Skeletal muscle tissue (tissue), 4 donors: ENCODE measurements around the gene C3orf70. TPM values are rescaled to one million over a fixed set of nuclear protein-coding genes. Genes with fewer than 3 reads are reported as not detected.

ENCODE experiments used
- H3K27ac ChIP-seq: one replicate; pipeline ENCODE4 v1.7.0; 2013; ENCODE audit warnings: mild to moderate bottlenecking, low read depth, low read length, inconsistent platforms
- H3K27me3 ChIP-seq, 3 donors: one replicate each; pipeline ENCODE4 v1.7.0; 2013; ENCODE audit warnings: low read length in 3 of 3; ENCODE audit not compliant: control insufficient read depth in 3 of 3, insufficient read depth in 3 of 3
- H3K36me3 ChIP-seq, 3 donors: one replicate each; pipeline ENCODE4 v1.7.0; 2013; ENCODE audit warnings: low read length in 3 of 3; ENCODE audit not compliant: control insufficient read depth in 3 of 3, insufficient read depth in 3 of 3
- H3K4me1 ChIP-seq, 3 donors: one replicate each; pipeline ENCODE4 v1.7.0; 2013; ENCODE audit warnings: low read length in 3 of 3, mild to moderate bottlenecking in 3 of 3; ENCODE audit not compliant: control insufficient read depth in 3 of 3, insufficient read depth in 3 of 3
- H3K4me3 ChIP-seq, 3 donors: one replicate each; pipeline ENCODE4 v1.7.0; 2013; ENCODE audit warnings: low read length in 3 of 3
- H3K9ac ChIP-seq, 3 donors: one replicate each; pipeline ENCODE4 v1.7.0; 2013; ENCODE audit warnings: low read length in 3 of 3, mild to moderate bottlenecking in 3 of 3, moderate library complexity in 2 of 3, low read depth in 1 of 3
- H3K9me3 ChIP-seq, 3 donors: one replicate each; pipeline ENCODE4 v1.7.0; 2013; ENCODE audit warnings: low read length in 3 of 3; ENCODE audit not compliant: control insufficient read depth in 3 of 3
- total RNA-seq: library from RNA; depleted of rRNA; stranded (reverse); fragments of >200 nt; gene quantifications from one replicate; pipeline ENCODE4 v1.2.3, GENCODE V29; 2014
- donor health status: Osteomylitis.

The C3orf70 gene
- total RNA-seq, 1 donor from 2014 or later = 4.2 TPM

GRCh38 chr3:185042312-185043050, 110.4 kb downstream of the C3orf70 start:
- Histone ChIP-seq H3K4me3 (no peak overlapping the region), H3K4me1 (peaks cover 4 to 13% (median 8%) of the 10 kb centered on the region in 3 donors), H3K27ac (no peak overlapping the region), H3K9me3 (no peaks in the 10 kb centered on the region), H3K36me3 (peaks cover 0 to 4% (median 0%) of the 10 kb centered on the region in 3 donors), H3K9ac (no peak overlapping the region), H3K27me3 (no peaks in the 10 kb centered on the region)

- Histone ChIP-seq H3K27ac (no peak overlapping the region), H3K9me3 (no peaks in the 10 kb centered on the region), H3K4me1 (peaks cover 4 to 9% (median 8%) of the 10 kb centered on the region in 3 donors), H3K27me3 (no peaks in the 10 kb centered on the region), H3K9ac (no peak overlapping the region), H3K36me3 (peaks cover 0 to 4% (median 0%) of the 10 kb centered on the region in 3 donors), H3K4me3 (no peak overlapping the region)
These were observed 111.3 kb downstream of the C3orf70 start for GRCh38 chr3:185041540-185041939.

- Histone ChIP-seq H3K27me3 (no peaks in the 10 kb centered on the region), H3K36me3 (peaks cover 0 to 4% (median 0%) of the 10 kb centered on the region in 3 donors), H3K9ac (no peak overlapping the region), H3K9me3 (no peaks in the 10 kb centered on the region), H3K27ac (no peak overlapping the region), H3K4me3 (no peak overlapping the region), H3K4me1 (peaks cover 0 to 5% (median 0%) of the 10 kb centered on the region in 3 donors)
These were observed 112.4 kb downstream of the C3orf70 start for GRCh38 chr3:185040425-185040824.

- no peaks in the 10 kb centered on the region for H3K4me1 ChIP-seq
- no peaks in the 10 kb centered on the region for H3K9me3 ChIP-seq
- H3K27ac ChIP-seq = no peak overlapping the region
- no peaks in the 10 kb centered on the region for H3K36me3 ChIP-seq
- no peaks in the 10 kb centered on the region for H3K27me3 ChIP-seq
- no peak overlapping the region for H3K9ac ChIP-seq
- no peak overlapping the region for H3K4me3 ChIP-seq
These were observed 115.1 kb downstream of the C3orf70 start for GRCh38 chr3:185037801-185038200.

DNA sequence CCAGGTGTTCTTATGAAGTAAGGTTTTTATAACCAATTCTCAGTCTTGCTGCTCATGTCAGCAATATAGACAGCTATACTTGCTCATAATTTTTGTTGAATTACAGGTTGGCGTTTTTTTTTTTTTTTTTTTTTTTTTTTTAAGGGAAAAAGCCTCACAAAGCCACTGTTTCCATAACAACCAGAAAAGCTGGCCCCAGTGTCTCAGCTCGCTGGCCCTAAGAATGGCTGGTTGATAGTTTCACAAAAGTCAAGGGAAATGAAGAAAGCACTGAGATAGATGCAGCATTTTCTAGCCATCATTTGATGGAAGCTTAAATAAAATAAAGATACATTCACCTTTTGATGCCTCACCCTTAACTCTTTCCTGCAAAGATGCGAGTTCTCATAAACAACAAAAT, 121.9 kb downstream of the C3orf70 start:
- no peaks in the 10 kb centered on the region for H3K4me1 ChIP-seq
- no peak overlapping the region for H3K27ac ChIP-seq
- H3K27me3 ChIP-seq = no peaks in the 10 kb centered on the region
- H3K9me3 ChIP-seq = no peaks in the 10 kb centered on the region
- no peak overlapping the region for H3K4me3 ChIP-seq
- peaks cover 0 to 24% (median 17%) of the 10 kb centered on the region in 3 donors for H3K36me3 ChIP-seq
- H3K9ac ChIP-seq = no peak overlapping the region

DNA sequence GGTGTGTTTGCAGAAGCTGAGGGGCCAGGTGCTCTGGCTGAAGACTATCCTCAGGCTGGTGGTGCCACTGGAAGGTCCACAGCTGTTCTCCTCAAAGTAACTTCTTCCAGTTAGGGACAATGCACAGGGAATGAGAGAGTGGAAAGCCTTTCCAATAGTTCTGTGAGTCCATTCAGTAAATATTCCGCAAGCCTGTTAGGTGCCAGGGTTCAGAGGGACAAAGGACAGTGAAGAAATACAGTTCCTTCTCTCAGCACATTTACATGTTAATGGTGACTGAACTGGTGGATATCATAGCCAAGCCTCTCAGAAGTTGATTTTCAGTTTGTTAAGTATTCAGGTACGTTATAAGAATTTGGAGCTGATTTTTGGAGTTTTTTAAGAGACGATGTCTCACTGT, 122.5 kb downstream of the C3orf70 start:
- Histone ChIP-seq H3K9ac (no peak overlapping the region), H3K27ac (no peak overlapping the region), H3K4me1 (no peaks in the 10 kb centered on the region), H3K4me3 (no peak overlapping the region), H3K9me3 (no peaks in the 10 kb centered on the region), H3K27me3 (no peaks in the 10 kb centered on the region), H3K36me3 (peaks cover 0 to 30% (median 17%) of the 10 kb centered on the region in 3 donors)

DNA sequence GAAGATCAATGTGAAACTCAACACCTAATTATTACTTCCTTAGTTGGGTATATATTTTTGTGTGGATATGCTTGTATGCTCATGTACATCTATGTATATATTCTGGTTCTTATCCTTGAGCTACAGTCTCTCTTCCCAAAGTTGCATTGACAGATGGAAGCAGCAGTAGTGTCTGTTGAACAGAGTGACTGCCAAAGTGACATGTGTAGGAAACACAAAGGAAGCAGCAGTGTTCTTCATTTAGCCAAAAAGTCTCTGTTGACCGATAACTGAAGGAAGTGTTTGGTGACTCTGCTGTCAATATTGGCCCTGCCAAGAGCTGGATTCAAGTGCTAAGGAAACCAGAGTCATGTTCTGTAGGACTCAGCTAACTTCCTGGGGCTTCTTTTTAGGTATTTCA, 123.8 kb downstream of the C3orf70 start:
- Histone ChIP-seq H3K9me3 (no peaks in the 10 kb centered on the region), H3K27ac (no peak overlapping the region), H3K4me3 (no peak overlapping the region), H3K4me1 (no peaks in the 10 kb centered on the region), H3K27me3 (no peaks in the 10 kb centered on the region), H3K9ac (no peak overlapping the region), H3K36me3 (peaks cover 0 to 36% (median 17%) of the 10 kb centered on the region in 3 donors)

DNA sequence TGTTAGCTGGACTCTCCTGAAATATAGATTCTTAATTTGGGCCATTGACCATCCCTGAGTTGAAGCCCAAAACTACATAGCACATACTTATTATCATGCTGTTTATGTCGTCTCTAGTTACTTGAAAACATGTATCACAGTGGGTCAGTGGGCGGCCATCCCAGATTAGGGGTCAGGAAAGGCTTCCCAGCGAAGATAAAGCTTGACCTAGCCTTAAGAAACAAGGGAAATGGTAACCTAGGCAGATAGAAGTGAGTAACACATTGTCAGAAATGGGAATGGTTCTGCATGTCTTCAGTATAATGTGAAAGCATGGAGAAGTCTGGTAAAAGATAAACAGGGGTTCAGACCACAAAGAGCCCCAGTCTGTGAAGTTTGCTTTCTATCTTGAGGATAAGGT, 124.7 kb downstream of the C3orf70 start:
- H3K27ac ChIP-seq = no peak overlapping the region
- no peak overlapping the region for H3K9ac ChIP-seq
- H3K4me3 ChIP-seq = no peak overlapping the region
- no peaks in the 10 kb centered on the region for H3K9me3 ChIP-seq
- H3K4me1 ChIP-seq = no peaks in the 10 kb centered on the region
- H3K36me3 ChIP-seq = peaks cover 0 to 36% (median 17%) of the 10 kb centered on the region in 3 donors
- H3K27me3 ChIP-seq = no peaks in the 10 kb centered on the region

Other genes with a start within 250 kb of the C3orf70 start
- gene EHHADH, start 101.0 kb upstream of the C3orf70 start, total RNA-seq = 1.0 TPM
- 9.9 TPM for gene MAP3K13, start 210.1 kb upstream of the C3orf70 start, total RNA-seq